RPMI8226 (cell line): Measurements from ENCODE around the gene LATS1.
"Not testable (repeated sequence)": the region's sequence is repeated elsewhere in the genome, so short reads cannot be mapped to it uniquely, and the experiment has no call there.

Experiments
- DNase-seq: peaks from one replicate; pipeline ENCODE4 v3.0.0-alpha.2; 2015

Gene LATS1

DNA sequence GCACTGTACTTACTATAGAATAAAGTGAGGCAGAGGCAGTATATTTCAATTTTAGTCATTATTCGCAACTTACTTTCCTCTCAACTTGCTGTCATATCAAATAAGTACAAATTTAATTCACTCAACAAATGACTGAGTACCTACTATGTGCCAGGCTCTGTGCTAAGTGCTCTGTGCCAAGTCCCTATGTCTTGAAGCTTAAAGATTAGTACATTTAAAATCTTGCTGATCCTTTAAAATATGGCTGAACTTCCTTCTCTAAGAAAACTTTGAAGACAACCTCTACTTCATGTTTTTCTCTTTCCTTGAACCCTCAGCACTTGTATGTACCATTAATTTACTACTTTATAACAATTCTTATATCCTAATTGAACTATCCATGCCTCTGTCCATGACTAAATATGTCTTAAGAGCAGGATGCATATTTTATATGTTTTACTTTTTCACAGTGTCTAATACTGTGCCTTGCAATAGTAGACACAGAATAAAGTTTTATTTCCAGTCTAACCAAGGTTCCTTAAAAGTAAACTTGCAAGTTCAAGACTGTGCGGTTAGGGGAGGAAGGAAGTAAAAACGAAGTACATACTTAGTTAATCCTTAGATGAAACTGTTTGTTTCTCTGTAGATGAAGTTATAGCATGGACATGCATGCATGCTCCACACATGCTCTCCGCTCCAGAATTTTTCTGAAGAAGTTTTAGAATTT is 10.0 kb upstream of the LATS1 start:
- no peak for DNase-seq

DNA sequence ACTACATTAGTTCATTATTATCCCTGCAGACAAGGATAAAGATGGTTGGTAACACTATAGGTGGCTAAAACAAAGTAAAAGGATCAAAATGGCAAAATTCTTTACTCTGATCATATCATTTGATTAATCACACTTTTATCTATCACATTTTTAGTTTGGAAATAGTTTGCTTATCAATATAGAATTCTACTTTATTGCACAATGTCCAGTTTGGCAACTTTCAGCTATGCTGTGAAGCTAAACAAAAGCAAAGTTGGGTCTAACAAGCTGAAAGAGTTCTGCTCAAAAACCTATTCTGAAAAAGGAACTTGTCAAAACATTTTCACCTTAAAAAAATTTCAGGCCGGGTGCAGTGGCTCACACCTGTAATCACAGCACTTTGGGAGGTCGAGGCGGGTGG is 7.9 kb upstream of the LATS1 start:
- no peak for DNase-seq

DNA sequence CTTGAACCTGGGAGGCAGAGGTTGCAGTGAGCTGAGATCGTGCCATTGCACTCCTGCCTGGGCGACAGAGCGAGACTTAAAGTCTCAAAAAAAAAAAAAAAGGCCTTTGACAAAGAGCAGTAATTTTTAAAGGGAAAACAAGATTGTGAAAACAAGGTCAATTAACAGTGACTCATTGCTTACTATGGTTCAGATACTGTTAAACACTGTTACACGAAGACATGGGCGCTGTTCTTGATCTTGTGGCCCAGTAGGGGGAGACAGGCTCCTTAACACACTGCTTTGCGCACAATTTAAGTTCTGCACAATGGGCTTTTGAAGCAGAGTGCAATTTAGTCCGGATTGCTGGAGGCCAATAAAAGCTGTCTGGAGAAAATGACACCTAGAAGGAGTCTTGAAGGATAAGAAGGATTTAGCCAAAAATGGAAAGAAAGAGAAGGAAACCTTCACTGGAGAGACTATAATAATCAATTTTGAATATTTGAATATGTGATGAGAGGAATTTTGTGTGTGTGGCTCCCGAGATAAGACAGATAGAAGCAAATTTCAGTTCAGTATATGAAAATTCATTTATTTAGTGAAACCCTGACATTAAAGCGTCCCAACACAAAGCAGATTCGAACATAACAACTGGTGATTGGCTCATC is 6.0 kb upstream of the LATS1 start:
- peak; percentile 35 for DNase-seq

DNA sequence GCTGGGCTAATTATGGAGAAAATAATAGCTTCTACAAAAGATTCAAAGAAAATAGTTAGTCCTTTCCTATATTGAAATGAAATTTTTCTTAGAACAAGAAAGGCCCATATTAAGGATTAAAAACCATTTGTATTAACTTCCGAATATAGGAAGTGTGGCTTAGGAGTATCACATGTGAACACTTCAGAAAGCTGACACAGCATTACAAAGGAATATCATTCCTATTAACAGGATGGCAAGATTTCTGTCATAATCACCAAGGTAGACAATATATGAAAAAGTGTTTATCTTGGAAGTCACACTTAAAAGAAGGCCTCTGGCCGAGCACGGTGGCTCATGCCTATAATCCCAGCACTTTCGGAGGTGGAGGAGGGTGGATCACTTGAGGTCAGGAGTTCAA is 5.4 kb upstream of the LATS1 start:
- DNase-seq = no peak

DNA sequence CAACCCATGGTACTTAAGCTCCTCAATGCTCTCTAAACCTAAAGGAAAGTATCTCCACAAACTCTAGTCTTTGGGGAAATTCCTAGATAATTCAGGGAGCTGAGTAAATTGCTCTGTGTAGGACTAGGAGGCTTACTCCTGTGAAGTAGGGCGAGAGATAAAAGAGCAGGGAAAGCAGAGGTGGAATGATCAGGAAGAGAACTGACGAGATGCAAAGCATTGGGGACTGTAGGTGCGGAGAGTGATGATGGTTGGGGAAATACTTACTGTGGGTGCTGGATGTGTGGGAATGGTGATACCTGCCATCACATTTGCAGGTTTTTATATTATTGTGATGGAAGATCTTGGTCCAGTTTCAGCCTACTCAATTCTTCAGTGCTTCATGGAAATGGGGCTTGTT is 1.6 kb upstream of the LATS1 start:
- DNase-seq = no peak

DNA sequence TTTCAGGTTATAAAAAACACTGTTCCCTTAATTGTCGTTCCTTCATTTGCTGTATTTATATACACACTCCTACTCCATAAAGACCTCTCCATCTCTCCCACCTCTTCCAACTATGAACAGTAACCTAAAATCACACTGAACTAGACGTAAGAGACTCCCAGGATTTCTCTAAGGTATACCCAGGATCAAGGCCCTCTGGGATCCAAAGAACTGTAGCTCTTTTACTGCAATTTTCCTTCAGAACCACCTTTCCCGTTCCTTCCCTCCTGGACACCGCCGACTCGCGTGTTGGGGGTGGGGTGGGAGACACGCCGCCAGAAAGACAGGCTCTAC is 680 bp downstream of the LATS1 start:
- no peak for DNase-seq

DNA sequence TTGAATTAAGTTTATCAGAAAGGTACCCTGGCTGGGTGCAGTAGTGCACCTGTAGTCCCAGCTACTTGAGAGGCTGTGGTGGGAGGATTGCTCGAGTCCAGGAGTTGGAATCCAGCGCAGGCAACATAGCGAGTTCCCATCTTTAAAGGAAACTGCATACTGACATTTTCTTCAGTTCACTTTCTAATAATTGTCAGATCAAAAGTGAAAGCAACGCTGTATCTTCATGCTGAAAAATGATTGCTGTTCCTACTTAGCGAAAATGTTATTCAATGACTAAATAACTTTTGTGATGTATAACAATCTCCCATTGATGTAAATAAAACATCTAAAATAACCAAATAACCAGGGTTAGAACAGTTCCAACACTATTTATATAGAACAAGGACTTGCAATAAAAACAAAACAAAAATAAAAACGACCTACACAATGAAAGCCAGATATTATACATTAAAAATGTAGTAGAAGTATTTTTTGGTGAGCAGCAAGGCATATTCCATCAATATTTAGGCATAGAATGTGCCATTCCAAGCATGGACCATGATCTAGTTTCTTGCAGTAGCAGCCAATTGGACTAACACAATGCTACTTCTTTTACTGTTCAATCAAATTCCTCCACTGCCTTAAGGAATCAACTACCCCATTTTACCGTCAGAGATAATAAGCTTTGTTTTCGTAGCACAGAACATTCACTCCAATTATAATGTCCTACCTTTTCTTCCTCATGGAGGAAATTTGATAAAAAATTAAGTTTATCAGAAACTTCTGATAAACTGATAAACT is 1.5 kb downstream of the LATS1 start:
- DNase-seq = peak; percentile 8

DNA sequence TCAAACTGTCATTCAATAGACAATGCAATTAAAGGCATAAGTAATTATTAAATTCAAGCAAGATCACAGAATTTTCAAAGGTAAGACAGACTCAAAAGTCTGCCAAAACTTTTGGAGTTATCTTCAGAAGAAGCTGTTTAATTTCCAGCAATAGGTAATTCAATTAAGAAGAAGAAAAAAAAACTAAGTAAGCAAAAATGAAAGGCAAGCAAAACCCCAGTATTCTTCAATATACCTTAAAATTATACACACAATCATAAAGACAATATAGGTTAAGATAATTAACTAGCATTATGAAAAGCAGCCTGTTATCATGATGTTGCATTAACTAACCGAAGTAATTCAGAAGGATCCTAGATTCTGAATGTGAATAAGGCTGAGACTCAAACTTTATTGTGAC is 3.5 kb downstream of the LATS1 start:
- DNase-seq = no peak

DNA sequence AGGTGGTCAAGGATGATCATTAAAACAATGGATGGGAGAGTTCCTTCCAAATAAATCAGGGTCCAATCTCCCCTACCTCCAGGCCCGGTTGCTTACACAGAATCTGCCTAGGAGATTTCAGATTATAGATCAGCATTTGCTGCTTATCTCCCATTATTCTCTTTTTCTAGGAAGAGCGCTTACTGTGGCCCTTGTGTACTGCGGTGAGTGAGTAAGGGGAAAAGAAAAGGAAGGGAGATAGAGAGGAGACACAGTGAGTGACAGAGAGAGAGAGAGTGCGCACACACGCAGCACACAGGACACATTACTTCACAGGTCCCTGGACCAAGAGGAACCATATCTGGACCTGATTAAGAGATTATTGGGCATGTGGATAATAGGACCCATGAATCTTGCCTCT is 6.2 kb downstream of the LATS1 start:
- DNase-seq = no peak

DNA sequence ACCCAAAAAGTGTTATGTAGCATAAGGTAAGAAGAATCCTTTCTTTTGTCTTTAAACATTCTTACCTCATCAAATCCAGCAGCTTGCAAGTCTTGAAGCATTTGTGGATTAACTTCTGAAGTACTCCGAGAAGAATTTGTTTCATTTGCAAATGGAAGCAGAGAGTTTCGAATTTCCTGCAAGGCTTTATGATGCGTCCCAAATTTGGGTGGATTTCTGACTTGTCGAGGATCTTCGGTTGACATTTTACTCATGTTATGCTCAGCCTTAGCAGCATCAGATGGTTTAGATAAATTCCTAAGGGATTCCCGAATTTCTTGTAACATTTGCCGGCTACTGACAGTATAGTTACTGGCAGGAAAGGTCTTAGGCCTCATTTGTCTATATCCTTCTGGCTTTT is 16.2 kb downstream of the LATS1 start:
- DNase-seq = no peak

DNA sequence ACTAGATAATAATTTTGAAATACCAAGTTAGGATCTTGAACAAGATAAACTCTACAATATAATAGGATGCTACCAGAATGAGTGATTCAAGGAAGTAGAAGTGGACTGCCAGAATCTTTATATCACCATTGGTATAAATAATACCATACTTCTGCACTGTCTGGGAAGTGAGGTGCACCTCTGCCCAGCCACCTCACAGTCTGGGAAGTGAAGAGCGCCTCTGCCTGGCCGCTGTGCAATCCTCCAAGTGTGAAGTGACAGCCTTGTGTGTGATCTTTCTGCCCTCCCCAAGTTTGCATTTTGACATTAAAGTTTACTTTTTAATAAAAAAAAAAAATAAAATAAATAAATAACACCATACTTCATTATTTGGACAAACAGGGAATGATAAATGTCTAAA is 18.8 kb downstream of the LATS1 start:
- no peak for DNase-seq

DNA sequence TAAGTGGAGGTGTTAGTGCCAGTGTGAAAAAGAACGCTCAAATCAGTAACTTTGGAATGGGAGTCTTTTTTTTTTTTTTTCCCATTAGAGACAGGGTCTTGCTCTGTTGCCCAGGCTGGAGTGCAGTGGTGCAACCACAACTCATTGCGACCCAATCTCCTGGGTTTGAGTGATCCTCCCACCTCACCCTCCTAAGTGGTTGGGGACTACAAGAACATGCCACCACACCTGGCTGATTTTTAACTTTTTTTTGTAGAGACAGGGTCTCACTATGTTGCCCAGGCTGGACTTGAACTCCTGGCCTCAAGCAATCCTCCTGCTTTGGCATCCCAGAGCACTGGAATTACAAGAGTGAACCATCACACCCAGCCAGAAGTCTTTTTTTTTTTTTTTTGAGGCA is 19.7 kb downstream of the LATS1 start:
- DNase-seq = no peak

DNA sequence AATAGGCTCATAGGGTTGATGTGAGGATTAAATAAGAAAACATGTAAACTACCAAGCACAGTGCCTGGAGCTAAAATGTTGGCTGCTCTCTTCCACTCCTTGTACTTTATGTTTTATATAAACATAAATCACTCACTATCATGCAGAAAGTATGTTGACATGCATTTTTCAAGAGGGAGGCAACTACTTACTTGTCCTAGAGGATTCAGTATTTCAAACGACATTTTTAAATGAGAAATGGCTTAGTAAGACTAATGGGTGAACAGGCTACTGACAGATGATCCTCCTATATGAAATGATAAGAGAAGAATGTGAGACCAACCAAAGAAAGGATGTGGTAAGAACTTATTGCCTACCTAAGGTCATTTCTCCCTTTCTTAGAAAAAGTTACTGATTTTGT is 21.0 kb downstream of the LATS1 start:
- no peak for DNase-seq

DNA sequence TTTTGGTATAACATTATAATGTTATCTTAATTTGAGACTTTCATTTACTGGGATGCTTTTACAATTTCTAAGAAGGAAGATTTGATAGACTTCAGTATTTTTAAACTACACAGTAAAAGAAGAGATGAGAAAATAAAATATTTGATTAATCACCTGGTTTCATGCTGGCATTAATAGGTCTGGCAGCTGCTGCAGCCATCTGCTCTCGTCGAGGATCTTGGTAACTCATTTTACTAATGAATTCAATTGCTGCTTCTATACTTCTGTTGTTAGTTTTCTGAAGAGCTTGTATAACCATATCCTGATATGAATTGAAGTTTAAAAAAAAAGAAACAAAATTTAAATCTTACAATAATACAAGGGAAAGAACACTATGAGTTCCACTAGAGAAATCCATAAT is 23.0 kb downstream of the LATS1 start:
- no peak for DNase-seq

DNA sequence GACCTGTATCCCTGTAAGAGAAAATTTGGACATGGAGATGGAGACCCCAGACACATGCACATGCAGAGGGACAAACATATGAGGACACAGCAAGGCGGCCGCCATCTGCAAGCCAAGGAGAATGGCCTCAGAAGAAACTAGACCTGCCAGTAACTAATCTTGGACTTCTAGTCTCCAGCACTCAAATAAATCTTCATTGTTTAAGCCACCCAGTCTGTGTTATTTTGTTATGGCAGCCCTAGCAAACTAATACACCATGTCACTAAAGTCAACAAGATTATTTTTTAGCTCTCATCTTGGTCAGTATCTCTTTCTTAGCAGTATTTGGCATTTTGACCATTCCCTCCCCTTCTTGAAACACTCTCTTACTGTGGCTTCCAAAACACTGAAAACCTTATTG is 26.7 kb downstream of the LATS1 start:
- DNase-seq = no peak

DNA sequence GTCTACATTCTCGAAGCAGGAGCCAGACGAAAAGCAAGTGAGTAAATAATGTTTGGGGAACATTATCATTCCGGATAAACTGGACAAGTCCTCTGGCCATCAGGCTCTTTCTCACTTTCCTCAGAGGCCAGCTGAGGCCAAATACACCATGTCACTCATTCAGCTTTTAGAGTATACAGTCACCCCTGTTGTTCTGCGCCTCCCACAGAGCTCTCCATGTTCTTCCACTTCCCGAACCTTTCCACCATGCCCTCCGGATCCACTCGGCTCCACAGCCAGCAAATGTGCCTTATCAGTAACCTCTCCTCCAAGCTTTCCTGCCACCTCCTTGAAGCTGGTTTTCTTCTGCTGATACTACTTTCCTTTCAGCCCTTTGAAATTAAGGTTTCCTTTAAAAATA is 31.7 kb downstream of the LATS1 start:
- no peak for DNase-seq

DNA sequence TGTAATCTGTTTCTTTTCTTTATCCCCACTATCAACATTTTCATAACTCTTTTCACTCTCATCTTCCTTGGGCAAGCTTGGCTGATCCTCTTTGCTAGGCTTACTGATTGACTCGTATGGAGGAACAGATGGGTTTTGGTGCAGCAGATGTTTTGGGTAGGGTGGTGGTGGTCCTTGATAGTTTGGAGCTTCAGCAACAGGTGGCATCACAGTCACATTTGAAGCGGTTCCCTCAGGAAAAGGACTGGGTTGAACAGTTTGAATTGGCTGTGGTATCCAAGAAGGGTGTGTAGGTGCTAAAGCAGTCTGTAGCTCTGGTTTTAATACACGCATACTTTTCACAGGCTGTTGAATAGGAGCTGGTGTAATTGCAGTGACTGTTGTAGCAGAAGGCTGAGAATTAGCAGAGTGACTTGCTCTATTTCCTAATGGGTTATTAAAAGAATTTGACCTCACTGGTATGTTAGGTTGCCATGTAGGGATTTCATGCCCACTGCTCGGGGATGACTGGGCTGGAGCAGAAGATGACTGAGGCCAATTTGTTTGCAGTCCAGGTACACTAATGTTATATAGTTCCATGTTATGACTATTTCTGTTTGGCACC is 34.5 kb downstream of the LATS1 start:
- no peak for DNase-seq

DNA sequence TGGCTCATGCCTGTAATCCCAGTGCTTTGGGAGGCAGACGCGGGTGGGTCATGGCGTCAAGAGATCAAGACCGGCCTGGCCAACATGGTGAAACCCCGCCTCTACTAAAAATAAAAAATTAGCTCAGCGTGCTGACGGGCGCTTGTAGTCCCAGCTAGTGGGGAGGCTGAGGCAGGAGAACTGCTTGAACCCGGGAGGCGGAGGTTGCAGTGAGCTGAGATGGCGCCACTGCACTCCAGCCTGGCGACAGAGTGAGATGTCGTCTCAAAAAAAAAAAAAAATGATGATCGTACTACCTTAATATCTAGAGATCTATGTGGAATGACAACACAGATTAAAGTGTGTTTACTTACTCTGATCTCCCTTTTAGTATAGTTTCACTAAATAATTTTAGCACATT is 36.1 kb downstream of the LATS1 start:
- not testable (repeated sequence) for DNase-seq

DNA sequence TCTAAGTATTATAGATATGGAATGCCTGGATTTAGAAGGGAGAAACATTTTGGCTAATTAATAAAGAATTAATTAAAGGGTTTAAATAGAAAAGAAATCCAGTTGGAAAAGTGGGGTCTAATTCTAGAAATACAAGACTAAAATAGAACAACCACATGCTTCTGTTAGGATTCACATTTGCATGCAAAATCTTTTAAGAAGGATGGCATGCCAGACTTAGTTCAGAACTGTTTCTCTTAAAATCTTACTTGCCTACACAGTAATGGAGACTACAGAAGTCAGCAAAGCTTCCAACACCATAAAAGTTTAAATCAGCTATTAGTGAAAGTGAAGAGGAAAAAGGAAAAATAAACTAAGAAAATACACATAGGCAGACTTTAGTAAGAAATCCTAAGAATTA is 36.7 kb downstream of the LATS1 start:
- DNase-seq = no peak

DNA sequence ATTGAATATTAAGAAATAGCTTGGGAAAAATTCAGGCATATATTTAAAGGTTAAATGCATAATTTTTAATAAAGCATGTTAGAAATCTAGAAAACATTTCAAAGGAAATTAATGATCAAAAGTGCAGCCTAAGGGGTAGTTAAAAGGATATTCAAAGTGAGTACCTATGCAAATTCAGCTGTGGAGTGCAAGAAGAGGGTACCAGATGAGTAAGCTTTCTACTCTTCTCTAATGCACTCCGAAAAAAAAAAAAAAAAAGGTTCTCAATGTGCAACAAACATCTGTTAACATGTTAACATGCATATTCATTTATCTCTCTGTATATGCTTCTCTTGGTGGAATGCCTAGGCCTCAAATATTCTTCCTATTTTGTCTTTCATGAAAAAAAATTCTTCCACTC is 37.4 kb downstream of the LATS1 start:
- no peak for DNase-seq

DNA sequence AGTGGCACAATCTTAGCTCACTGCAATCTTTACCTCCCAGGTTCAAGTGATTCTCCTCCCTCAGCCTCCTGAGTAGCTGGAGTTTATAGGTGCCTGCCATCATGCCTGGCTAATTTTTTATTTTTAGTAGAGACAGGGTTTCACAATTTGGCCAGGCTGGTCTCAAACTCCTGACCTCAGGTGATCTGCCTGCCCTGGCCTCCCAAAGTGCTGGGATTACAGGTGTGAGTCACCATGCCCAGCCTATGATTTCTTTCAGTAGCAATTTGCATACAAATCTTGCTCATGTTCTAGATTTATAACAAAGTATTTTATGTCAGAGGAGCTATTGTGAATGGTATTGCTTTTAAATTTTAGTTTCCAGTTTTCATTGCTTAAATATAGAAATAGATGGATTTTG is 45.6 kb downstream of the LATS1 start:
- not testable (repeated sequence) for DNase-seq

DNA sequence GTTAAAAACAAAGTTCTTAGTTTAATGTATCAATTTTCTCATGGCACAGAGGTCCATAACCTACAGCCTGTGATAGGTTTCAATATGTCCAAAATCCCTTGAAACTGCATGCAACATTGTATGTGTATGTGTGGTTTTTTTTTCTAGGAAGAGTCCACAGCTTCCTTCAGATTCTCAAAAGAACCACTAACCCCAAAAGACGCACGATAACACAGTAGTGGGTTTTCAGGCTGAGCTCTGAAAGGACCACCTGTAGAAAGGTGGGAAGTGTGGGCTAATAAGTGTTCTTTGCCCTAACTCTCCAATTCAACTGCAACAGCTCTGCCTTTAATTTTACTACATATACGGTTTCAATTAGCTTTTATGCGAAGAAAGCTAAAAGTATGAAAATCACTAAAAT is 57.9 kb downstream of the LATS1 start:
- no peak for DNase-seq

DNA sequence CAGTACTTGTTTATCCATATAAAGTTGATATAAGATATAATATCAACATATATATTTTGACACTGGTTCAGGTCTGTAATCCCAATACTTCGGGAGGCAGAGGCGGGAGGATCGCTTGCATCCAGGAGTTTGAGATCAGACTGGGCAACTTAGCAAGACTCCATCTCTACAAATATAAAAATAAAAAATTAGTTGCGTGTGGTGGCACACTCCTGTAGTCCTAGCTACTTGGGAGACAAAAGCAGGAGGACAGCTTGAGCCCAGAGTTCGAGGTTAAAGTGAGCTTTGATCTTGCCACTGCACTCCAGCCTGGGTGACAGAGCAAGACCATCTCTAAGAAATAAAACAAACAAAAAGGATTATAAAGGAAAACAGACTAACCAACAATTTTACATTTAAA is 60.5 kb downstream of the LATS1 start:
- DNase-seq = no peak

DNA sequence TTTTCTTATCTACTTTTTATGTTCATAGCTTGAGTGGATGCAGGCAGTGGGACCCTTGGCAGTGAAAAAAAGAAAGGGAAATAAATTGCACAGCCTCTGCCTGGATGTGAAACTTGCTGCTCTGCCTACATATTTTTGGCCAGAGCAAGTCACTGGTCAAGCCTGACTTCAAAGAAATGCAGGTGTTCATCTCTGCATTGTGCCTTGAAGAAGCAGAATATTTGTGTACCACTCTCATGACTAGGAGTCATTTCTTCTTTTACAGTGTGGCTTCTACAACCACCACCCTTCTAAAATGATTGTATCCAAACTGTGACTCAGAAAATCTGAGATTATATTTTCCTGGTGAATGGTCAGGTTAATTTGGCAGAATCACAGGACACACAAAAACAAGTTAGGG is 66.8 kb downstream of the LATS1 start:
- peak; percentile 49 for DNase-seq
